ELF-1 (cell line): ENCODE measurements around the gene SRP9.
"Not testable (repeated sequence)": the region's sequence is repeated elsewhere in the genome, so short reads cannot be mapped to it uniquely, and the experiment has no call there.

ENCODE experiments used
- DNase-seq: peaks from one replicate; pipeline ENCODE4 v3.0.0-alpha.2; 2016; ENCODE audit warnings: low read depth, low spot score

Gene SRP9

GRCh38 chr1:225774281-225775147 lies 3.1 kb upstream of the SRP9 start:
- no peak for DNase-seq

GRCh38 chr1:225776294-225776693 lies 1.3 kb upstream of the SRP9 start:
- no peak for DNase-seq

GRCh38 chr1:225777058-225777582 lies 506 bp upstream of the SRP9 start:
- no peak for DNase-seq

GRCh38 chr1:225778337-225778669 lies 677 bp downstream of the SRP9 start:
- DNase-seq: no peak

- peak; percentile 9 for DNase-seq
Measured at GRCh38 chr1:225779165-225779564, 1.5 kb downstream of the SRP9 start.

- DNase-seq: peak; percentile 18
Measured at GRCh38 chr1:225780134-225780533, 2.5 kb downstream of the SRP9 start.

- DNase-seq: no peak
Measured at GRCh38 chr1:225780630-225781029, 3.0 kb downstream of the SRP9 start.

- not testable (repeated sequence) for DNase-seq
Measured at GRCh38 chr1:225789142-225789541, 11.5 kb downstream of the SRP9 start.

GRCh38 chr1:225794954-225795353 lies 17.3 kb downstream of the SRP9 start:
- no peak for DNase-seq

- DNase-seq: not testable (repeated sequence)
Measured at GRCh38 chr1:225796097-225796496, 18.5 kb downstream of the SRP9 start.

GRCh38 chr1:225801146-225801545 lies 23.5 kb downstream of the SRP9 start:
- not testable (repeated sequence) for DNase-seq

GRCh38 chr1:225806249-225806648 lies 28.6 kb downstream of the SRP9 start:
- no peak for DNase-seq

GRCh38 chr1:225806736-225807135 lies 29.1 kb downstream of the SRP9 start:
- not testable (repeated sequence) for DNase-seq

GRCh38 chr1:225808136-225808535 lies 30.5 kb downstream of the SRP9 start:
- no peak for DNase-seq

- peak; percentile 91 for DNase-seq
Measured at GRCh38 chr1:225809842-225810578, 32.4 kb downstream of the SRP9 start, which contains the start of gene EPHX1. TSS of gene EPHX1 (plus strand) at chr1:225810124. CDS start at chr1:225828730, 18,606 bp downstream.

GRCh38 chr1:225810579-225811538 lies 33.2 kb downstream of the SRP9 start:
- peak; percentile 73 for DNase-seq

GRCh38 chr1:225811622-225812487 lies 34.2 kb downstream of the SRP9 start:
- DNase-seq: peak; percentile 33

- DNase-seq: no peak
Measured at GRCh38 chr1:225812488-225813213, 35.0 kb downstream of the SRP9 start.

- DNase-seq: peak; percentile 67
Measured at GRCh38 chr1:225813214-225813964, 35.8 kb downstream of the SRP9 start.
